ENCODE results near the gene SLC22A14.

SLC22A14 gene

GRCh38 chr3:38364721-38365400, 82.8 kb downstream of the SLC22A14 start:
- in situ Hi-C loops (cut with HindIII; ENCODE audit: low pct_unique_long_range_greater_than_20kb, low sequenced_read_pairs), result no loop called here
- no peak for DNase-seq (ENCODE audit: low read depth in 1 of 2, low spot score in 1 of 2)
- no peak for TF ChIP-seq JUND (IDR thresholded peaks at IDR 0.05; ENCODE audit: low read depth)

- in situ Hi-C loops (cut with HindIII; ENCODE audit: low pct_unique_long_range_greater_than_20kb, low sequenced_read_pairs), result no loop called here
- DNase-seq (ENCODE audit: low read depth in 1 of 2, low spot score in 1 of 2), result no peak
Observed at GRCh38 chr3:38365469-38366062, 83.5 kb downstream of the SLC22A14 start.

GRCh38 chr3:38366082-38366481, 84.0 kb downstream of the SLC22A14 start:
- no peak for TF ChIP-seq JUND (IDR thresholded peaks at IDR 0.05; ENCODE audit: low read depth)
- in situ Hi-C loops (cut with HindIII; ENCODE audit: low pct_unique_long_range_greater_than_20kb, low sequenced_read_pairs), result no loop called here
- no peak for DNase-seq (ENCODE audit: low read depth in 1 of 2, low spot score in 1 of 2)

More at GRCh38 chr3:38365469-38366062, 83.5 kb downstream of the SLC22A14 start:
- TF ChIP-seq JUND (IDR thresholded peaks at IDR 0.05; ENCODE audit: low read depth), result no peak

- in situ Hi-C loops (cut with HindIII; ENCODE audit: low pct_unique_long_range_greater_than_20kb, low sequenced_read_pairs), result no loop called here
- no peak for DNase-seq (ENCODE audit: low read depth in 1 of 2, low spot score in 1 of 2)
- TF ChIP-seq JUND (IDR thresholded peaks at IDR 0.05; ENCODE audit: low read depth), result no peak
Observed at GRCh38 chr3:38367779-38368178, 85.7 kb downstream of the SLC22A14 start.
